Fibroblast of lung (primary cell): ENCODE data around the gene ZSWIM7. TPM values are rescaled to one million over a fixed set of nuclear protein-coding genes. Genes with fewer than 3 reads are reported as not detected.
A peak's percentile ranks its signal among the peaks of the same experiment; 100 is the strongest.

Experiments used
- DNase-seq, 2 donors: peaks; one replicate each; pipeline versions ENCODE4 v3.0.0 to v3.0.0-alpha.2; 2010; ENCODE audit warnings: low read depth in 2 of 2
- H2AFZ ChIP-seq: 2 replicates; pipeline ENCODE4 v1.5.1; 2012; ENCODE audit warnings: low read length, control low read depth, inconsistent platforms
- H3K27ac ChIP-seq: 2 replicates; pipeline ENCODE4 v1.5.1; 2011; ENCODE audit warnings: low read length, control low read depth; ENCODE audit not compliant: insufficient read depth
- H3K27me3 ChIP-seq: 2 replicates; pipeline ENCODE4 v1.5.1; 2011; ENCODE audit warnings: mild to moderate bottlenecking, low read length; ENCODE audit not compliant: control insufficient read depth, insufficient read depth
- H3K36me3 ChIP-seq: 2 replicates; pipeline ENCODE4 v1.5.1; 2011; ENCODE audit warnings: low read length; ENCODE audit not compliant: control insufficient read depth, insufficient read depth
- H3K4me1 ChIP-seq: 2 replicates; pipeline ENCODE4 v1.5.1; 2011; ENCODE audit warnings: low read length; ENCODE audit not compliant: control insufficient read depth, insufficient read depth; ENCODE audit errors: extremely low read depth
- H3K4me2 ChIP-seq: 2 replicates; pipeline ENCODE4 v1.5.1; 2011; ENCODE audit warnings: low read length, control low read depth; ENCODE audit not compliant: insufficient read depth; ENCODE audit errors: extremely low read depth
- H3K4me3 ChIP-seq, 4 experiments: fragments of 200-600 bp in 1 of 4; sonication (generic) in 1 of 4; replicated peaks in 1 of 4; 2 replicates each; pipeline ENCODE4 v1.5.1; 2011 to 2016; ENCODE audit warnings: low read length in 4 of 4, low read depth in 3 of 4, mild to moderate bottlenecking in 3 of 4, control low read depth in 2 of 4, inconsistent platforms in 1 of 4, mixed read lengths in 1 of 4; ENCODE audit not compliant: insufficient read depth in 1 of 4; ENCODE audit errors: control extremely low read depth in 1 of 4
- H3K79me2 ChIP-seq: 2 replicates; pipeline ENCODE4 v1.5.1; 2012; ENCODE audit warnings: mild to moderate bottlenecking, low read length, inconsistent platforms; ENCODE audit not compliant: control insufficient read depth, insufficient read depth
- H3K9ac ChIP-seq: 2 replicates; pipeline ENCODE4 v1.5.1; 2011; ENCODE audit warnings: mild to moderate bottlenecking, low read length, control low read depth; ENCODE audit not compliant: insufficient read depth
- H3K9me3 ChIP-seq: 2 replicates; pipeline ENCODE4 v1.5.1; 2012; ENCODE audit warnings: low read depth, low read length; ENCODE audit not compliant: control insufficient read depth, insufficient read depth
- H4K20me1 ChIP-seq: 2 replicates; pipeline ENCODE4 v1.5.1; 2011; ENCODE audit warnings: low read length; ENCODE audit not compliant: control insufficient read depth, insufficient read depth; ENCODE audit errors: extremely low read depth
- CTCF ChIP-seq, 2 donors: IDR thresholded peaks in 1 of 2; conservative IDR thresholded peaks in 1 of 2; 1 replicate in 1 of 2; 2 replicates in 1 of 2; pipeline ENCODE4 v1.5.1; 2011 to 2012; ENCODE audit warnings: low read length in 2 of 2, control low read depth in 1 of 2, inconsistent platforms in 1 of 2, low read depth in 1 of 2, mild to moderate bottlenecking in 1 of 2
- EZH2 ChIP-seq: IDR thresholded peaks from 2 replicates; pipeline ENCODE4 v1.5.1; 2012; ENCODE audit warnings: low read length, control low read depth, mild to moderate bottlenecking; ENCODE audit errors: missing control alignments
- polyA plus RNA-seq, 2 donors: library from polyadenylated mRNA; depleted of rRNA in 1 of 2; stranded (reverse) in 1 of 2; unstranded in 1 of 2; fragments of >200 nt; gene quantifications; 2 replicates each; pipeline ENCODE4 v1.2.1, GENCODE V29; 2011 to 2012; ENCODE audit warnings: missing spikeins in 1 of 2
- total RNA-seq: library from RNA; depleted of rRNA; stranded (reverse); fragments of >200 nt; gene quantifications from 2 replicates; pipeline ENCODE4 v1.2.1, GENCODE V29; 2014

Gene ZSWIM7
- total and polyA plus RNA-seq, 2 donors (not counting 1 experiment from before 2014, with no cell fraction given): 17.6 to 28.9 TPM

DNA sequence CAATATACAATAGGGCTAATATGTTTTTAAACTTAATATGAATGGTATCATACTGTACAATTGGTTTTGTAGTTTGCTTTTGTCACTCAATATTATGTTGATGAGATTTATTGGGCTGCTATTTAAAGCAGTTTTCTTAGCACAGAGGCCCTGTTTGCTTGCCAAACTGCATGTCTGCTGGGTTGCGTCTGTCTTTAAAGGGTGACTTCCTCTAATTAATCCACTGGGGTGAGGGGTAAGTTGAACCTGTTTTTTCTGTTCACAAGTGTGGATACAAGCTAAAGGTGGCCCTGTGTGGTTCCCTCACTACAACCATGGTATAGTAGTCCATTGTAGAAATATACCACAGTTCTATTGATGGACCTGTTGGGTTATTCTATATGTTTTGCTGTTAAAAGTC lies 19.8 kb upstream of the ZSWIM7 start:
- peaks cover 7% of the 10 kb centered on the region for H3K79me2 ChIP-seq
- H3K4me1 ChIP-seq: no peaks in the 10 kb centered on the region
- H3K9ac ChIP-seq: no peak overlapping the region
- DNase-seq: no peak
- no peaks in the 10 kb centered on the region for H3K9me3 ChIP-seq
- no peak overlapping the region for H3K4me2 ChIP-seq
- H4K20me1 ChIP-seq: no peaks in the 10 kb centered on the region
- no peak for TF ChIP-seq CTCF (conservative IDR thresholded peaks at IDR 0.05 in 1 of 2, IDR thresholded peaks at IDR 0.05 in 1 of 2; ENCODE audit: low read depth in 1 of 2, low read length in 2 of 2)
- H3K36me3 ChIP-seq: peaks cover 4% of the 10 kb centered on the region
- H2AFZ ChIP-seq: no peak overlapping the region
- no peak overlapping the region for H3K4me3 ChIP-seq
- H3K27me3 ChIP-seq: no peaks in the 10 kb centered on the region
- no peak overlapping the region for H3K27ac ChIP-seq

GRCh38 chr17:16013943-16014407 lies 14.5 kb upstream of the ZSWIM7 start:
- H3K4me2 ChIP-seq: no peak overlapping the region
- no peak overlapping the region for H3K4me3 ChIP-seq
- H3K36me3 ChIP-seq: peaks cover 2% of the 10 kb centered on the region

GRCh38 chr17:16007439-16007838 lies 7.9 kb upstream of the ZSWIM7 start:
- H3K4me2 ChIP-seq: no peak overlapping the region
- no peak overlapping the region for H3K27ac ChIP-seq

More at GRCh38 chr17:16013943-16014407, 14.5 kb upstream of the ZSWIM7 start:
- H4K20me1 ChIP-seq: no peaks in the 10 kb centered on the region
- peak overlapping the region; percentile 37 for H3K27ac ChIP-seq
- H3K9ac ChIP-seq: no peak overlapping the region
- H3K27me3 ChIP-seq: no peaks in the 10 kb centered on the region
- no peaks in the 10 kb centered on the region for H3K9me3 ChIP-seq
- DNase-seq: peak; percentile 86 to 93
- TF ChIP-seq EZH2 (no peak), CTCF (conservative IDR thresholded peaks at IDR 0.05 in 1 of 2, IDR thresholded peaks at IDR 0.05 in 1 of 2; ENCODE audit: low read depth in 1 of 2, low read length in 2 of 2) (peak; percentile 76 to 80)
- H3K79me2 ChIP-seq: peaks cover 6% of the 10 kb centered on the region
- H2AFZ ChIP-seq: no peak overlapping the region
- peaks cover 7% of the 10 kb centered on the region for H3K4me1 ChIP-seq

More at GRCh38 chr17:16007439-16007838, 7.9 kb upstream of the ZSWIM7 start:
- H3K9me3 ChIP-seq: no peaks in the 10 kb centered on the region
- H2AFZ ChIP-seq: no peak overlapping the region
- peaks cover 14% of the 10 kb centered on the region for H3K36me3 ChIP-seq
- H3K27me3 ChIP-seq: no peaks in the 10 kb centered on the region
- H3K4me1 ChIP-seq: no peaks in the 10 kb centered on the region
- H4K20me1 ChIP-seq: no peaks in the 10 kb centered on the region
- H3K4me3 ChIP-seq: no peak overlapping the region
- peaks cover 2% of the 10 kb centered on the region for H3K79me2 ChIP-seq
- DNase-seq: no peak
- no peak for TF ChIP-seq EZH2
- TF ChIP-seq CTCF (conservative IDR thresholded peaks at IDR 0.05 in 1 of 2, IDR thresholded peaks at IDR 0.05 in 1 of 2; ENCODE audit: low read depth in 1 of 2, low read length in 2 of 2): no peak
- H3K9ac ChIP-seq: no peak overlapping the region
